ENCODE measurements around the gene BTBD10.
A peak's percentile ranks its signal among the peaks of the same experiment; 100 is the strongest.

BTBD10 gene

GRCh38 chr11:13468750-13469149, 5.7 kb upstream of the BTBD10 start:
- no peaks in the 10 kb centered on the region for H3K9me3 ChIP-seq (ENCODE audit: low read length)
- H3K27me3 ChIP-seq (ENCODE audit: control insufficient read depth in 1 of 2, insufficient read depth in 2 of 2, low read length in 2 of 2): no peaks in the 10 kb centered on the region
- no peak overlapping the region for H3K27ac ChIP-seq (ENCODE audit: low read depth, low read length)
- no peak overlapping the region for H3K4me3 ChIP-seq (ENCODE audit: low read depth in 1 of 2, low read length in 2 of 2)
- H3K36me3 ChIP-seq (ENCODE audit: insufficient read depth, low read length): no peaks in the 10 kb centered on the region
- no peak overlapping the region for H3K9ac ChIP-seq (ENCODE audit: low read length)
- H3K4me1 ChIP-seq (ENCODE audit: insufficient read depth, low read length): peaks cover 4% of the 10 kb centered on the region

GRCh38 chr11:13465909-13466371, 2.9 kb upstream of the BTBD10 start:
- H3K4me1 ChIP-seq (ENCODE audit: insufficient read depth, low read length): peaks cover 20% of the 10 kb centered on the region
- H3K9ac ChIP-seq (ENCODE audit: low read length): no peak overlapping the region

DNA sequence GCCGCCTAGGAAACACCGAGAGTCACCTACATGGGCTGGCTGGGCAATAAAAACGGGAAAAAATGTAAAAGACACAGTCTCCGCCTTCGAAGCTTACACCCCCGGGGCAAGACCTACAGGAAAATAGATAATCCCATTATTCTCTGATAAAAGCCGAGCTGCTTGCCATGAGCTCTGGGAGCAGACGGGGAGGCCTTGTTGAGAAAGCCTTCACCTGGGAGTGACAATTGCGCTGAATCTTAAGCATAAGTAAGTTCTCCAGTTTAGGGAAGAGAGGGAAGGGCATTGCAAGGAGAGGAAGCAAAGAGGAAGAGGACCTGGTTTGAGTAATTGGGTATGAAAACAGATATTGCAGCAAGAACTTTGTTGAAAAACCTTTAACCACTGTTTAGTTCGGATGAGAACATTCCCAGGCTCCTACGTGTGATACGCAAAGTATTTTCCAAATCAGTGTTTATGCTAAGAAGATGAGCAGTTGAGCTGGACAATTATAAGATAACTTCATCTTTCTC, 813 bp upstream of the BTBD10 start:
- Histone ChIP-seq H3K4me1 (ENCODE audit: insufficient read depth, low read length) (peaks cover 20% of the 10 kb centered on the region), H3K4me3 (ENCODE audit: low read depth in 1 of 2, low read length in 2 of 2) (peak overlapping the region; percentile 89 to 95), H3K9me3 (ENCODE audit: low read length) (no peaks in the 10 kb centered on the region), H3K27ac (ENCODE audit: low read depth, low read length) (peak overlapping the region; percentile 95), H3K27me3 (ENCODE audit: control insufficient read depth in 1 of 2, insufficient read depth in 2 of 2, low read length in 2 of 2) (no peaks in the 10 kb centered on the region), H3K9ac (ENCODE audit: low read length) (peak overlapping the region; percentile 79), H3K36me3 (ENCODE audit: insufficient read depth, low read length) (no peaks in the 10 kb centered on the region)

More at GRCh38 chr11:13465909-13466371, 2.9 kb upstream of the BTBD10 start:
- no peaks in the 10 kb centered on the region for H3K27me3 ChIP-seq (ENCODE audit: control insufficient read depth in 1 of 2, insufficient read depth in 2 of 2, low read length in 2 of 2)
- H3K27ac ChIP-seq (ENCODE audit: low read depth, low read length): no peak overlapping the region
- H3K9me3 ChIP-seq (ENCODE audit: low read length): no peaks in the 10 kb centered on the region
- H3K4me3 ChIP-seq (ENCODE audit: low read depth in 1 of 2, low read length in 2 of 2): no peak overlapping the region
- H3K36me3 ChIP-seq (ENCODE audit: insufficient read depth, low read length): no peaks in the 10 kb centered on the region

GRCh38 chr11:13462311-13462900, 616 bp downstream of the BTBD10 start:
- Histone ChIP-seq H3K27me3 (ENCODE audit: control insufficient read depth in 1 of 2, insufficient read depth in 2 of 2, low read length in 2 of 2) (no peaks in the 10 kb centered on the region), H3K4me1 (ENCODE audit: insufficient read depth, low read length) (peaks cover 20% of the 10 kb centered on the region), H3K9me3 (ENCODE audit: low read length) (no peaks in the 10 kb centered on the region), H3K9ac (ENCODE audit: low read length) (peak overlapping the region; percentile 79), H3K27ac (ENCODE audit: low read depth, low read length) (peak overlapping the region; percentile 95), H3K4me3 (ENCODE audit: low read depth in 1 of 2, low read length in 2 of 2) (peak overlapping the region; percentile 89 to 95), H3K36me3 (ENCODE audit: insufficient read depth, low read length) (no peaks in the 10 kb centered on the region)

- no peaks in the 10 kb centered on the region for H3K27me3 ChIP-seq (ENCODE audit: control insufficient read depth in 1 of 2, insufficient read depth in 2 of 2, low read length in 2 of 2)
- H3K4me3 ChIP-seq (ENCODE audit: low read depth in 1 of 2, low read length in 2 of 2): no peak overlapping the region
- H3K4me1 ChIP-seq (ENCODE audit: insufficient read depth, low read length): peaks cover 20% of the 10 kb centered on the region
- H3K27ac ChIP-seq (ENCODE audit: low read depth, low read length): no peak overlapping the region
- no peaks in the 10 kb centered on the region for H3K9me3 ChIP-seq (ENCODE audit: low read length)
- no peak overlapping the region for H3K9ac ChIP-seq (ENCODE audit: low read length)
- no peaks in the 10 kb centered on the region for H3K36me3 ChIP-seq (ENCODE audit: insufficient read depth, low read length)
Observed at GRCh38 chr11:13461291-13461690, 1.7 kb downstream of the BTBD10 start.

DNA sequence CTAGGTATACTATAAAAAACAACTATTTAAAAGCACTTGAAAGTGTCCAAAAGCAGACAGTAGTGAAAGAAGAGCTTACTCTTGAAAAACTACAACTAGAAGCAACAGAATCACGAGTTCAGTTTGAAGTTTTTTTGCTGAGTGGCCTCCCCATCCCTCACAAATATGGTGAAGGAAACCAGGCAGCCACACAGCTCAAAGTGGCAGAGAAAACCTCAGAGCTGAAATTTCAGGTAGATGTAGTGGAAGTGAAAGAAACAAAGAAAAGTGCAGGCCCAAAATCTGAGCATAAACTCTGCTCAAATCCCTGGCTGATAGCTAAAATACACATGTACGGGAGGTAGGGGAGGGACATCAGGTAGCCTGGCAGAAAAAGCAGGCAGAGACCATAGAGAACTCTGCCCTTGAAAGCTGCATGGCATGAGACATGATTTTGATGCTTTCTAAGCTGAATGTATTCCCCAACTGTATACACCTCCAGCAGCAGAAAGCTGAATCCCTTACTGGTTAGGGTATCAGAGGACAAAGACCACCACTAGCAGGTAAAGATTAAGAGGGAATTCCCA, 12.1 kb downstream of the BTBD10 start:
- H3K4me1 ChIP-seq (ENCODE audit: insufficient read depth, low read length): peaks cover 5% of the 10 kb centered on the region
- no peak overlapping the region for H3K27ac ChIP-seq (ENCODE audit: low read depth, low read length)
- H3K27me3 ChIP-seq (ENCODE audit: control insufficient read depth in 1 of 2, insufficient read depth in 2 of 2, low read length in 2 of 2): no peaks in the 10 kb centered on the region
- no peaks in the 10 kb centered on the region for H3K9me3 ChIP-seq (ENCODE audit: low read length)
- no peak overlapping the region for H3K9ac ChIP-seq (ENCODE audit: low read length)
- H3K4me3 ChIP-seq (ENCODE audit: low read depth in 1 of 2, low read length in 2 of 2): no peak overlapping the region
- H3K36me3 ChIP-seq (ENCODE audit: insufficient read depth, low read length): no peaks in the 10 kb centered on the region

GRCh38 chr11:13449522-13449921, 13.5 kb downstream of the BTBD10 start:
- H3K9me3 ChIP-seq (ENCODE audit: low read length): no peaks in the 10 kb centered on the region
- H3K36me3 ChIP-seq (ENCODE audit: insufficient read depth, low read length): no peaks in the 10 kb centered on the region
- H3K4me3 ChIP-seq (ENCODE audit: low read depth in 1 of 2, low read length in 2 of 2): no peak overlapping the region
- no peak overlapping the region for H3K27ac ChIP-seq (ENCODE audit: low read depth, low read length)
- no peaks in the 10 kb centered on the region for H3K27me3 ChIP-seq (ENCODE audit: control insufficient read depth in 1 of 2, insufficient read depth in 2 of 2, low read length in 2 of 2)
- H3K9ac ChIP-seq (ENCODE audit: low read length): no peak overlapping the region
- H3K4me1 ChIP-seq (ENCODE audit: insufficient read depth, low read length): peaks cover 5% of the 10 kb centered on the region

GRCh38 chr11:13448876-13449275, 14.1 kb downstream of the BTBD10 start:
- H3K9me3 ChIP-seq (ENCODE audit: low read length): no peaks in the 10 kb centered on the region
- no peak overlapping the region for H3K9ac ChIP-seq (ENCODE audit: low read length)
- H3K4me1 ChIP-seq (ENCODE audit: insufficient read depth, low read length): peaks cover 5% of the 10 kb centered on the region
- H3K36me3 ChIP-seq (ENCODE audit: insufficient read depth, low read length): no peaks in the 10 kb centered on the region
- no peak overlapping the region for H3K4me3 ChIP-seq (ENCODE audit: low read depth in 1 of 2, low read length in 2 of 2)
- H3K27me3 ChIP-seq (ENCODE audit: control insufficient read depth in 1 of 2, insufficient read depth in 2 of 2, low read length in 2 of 2): no peaks in the 10 kb centered on the region
- no peak overlapping the region for H3K27ac ChIP-seq (ENCODE audit: low read depth, low read length)

GRCh38 chr11:13446444-13446843, 16.6 kb downstream of the BTBD10 start:
- Histone ChIP-seq H3K9ac (ENCODE audit: low read length) (no peak overlapping the region), H3K4me3 (ENCODE audit: low read depth in 1 of 2, low read length in 2 of 2) (no peak overlapping the region), H3K27me3 (ENCODE audit: control insufficient read depth in 1 of 2, insufficient read depth in 2 of 2, low read length in 2 of 2) (no peaks in the 10 kb centered on the region), H3K27ac (ENCODE audit: low read depth, low read length) (no peak overlapping the region), H3K36me3 (ENCODE audit: insufficient read depth, low read length) (no peaks in the 10 kb centered on the region), H3K4me1 (ENCODE audit: insufficient read depth, low read length) (peaks cover 5% of the 10 kb centered on the region), H3K9me3 (ENCODE audit: low read length) (no peaks in the 10 kb centered on the region)

DNA sequence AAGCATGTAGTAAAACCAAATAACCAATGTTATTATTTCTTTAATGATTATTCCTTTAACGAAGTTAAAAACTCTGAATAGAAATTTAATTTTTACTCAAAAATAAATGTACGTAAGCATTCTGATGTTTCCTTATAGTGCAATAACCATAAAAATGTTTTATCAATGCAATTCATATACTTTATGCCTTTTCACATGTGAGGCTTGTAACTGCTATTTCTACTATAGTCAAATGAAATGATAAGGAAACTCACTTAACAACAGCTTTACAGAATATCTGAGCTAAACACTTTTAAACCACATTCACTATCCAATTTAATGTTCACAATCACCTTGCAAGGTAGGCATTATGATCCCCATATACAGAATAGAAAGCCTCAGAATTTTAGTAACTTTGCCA, 17.4 kb downstream of the BTBD10 start:
- no peak overlapping the region for H3K9ac ChIP-seq (ENCODE audit: low read length)
- no peak overlapping the region for H3K27ac ChIP-seq (ENCODE audit: low read depth, low read length)
- H3K27me3 ChIP-seq (ENCODE audit: control insufficient read depth in 1 of 2, insufficient read depth in 2 of 2, low read length in 2 of 2): no peaks in the 10 kb centered on the region
- peaks cover 5% of the 10 kb centered on the region for H3K4me1 ChIP-seq (ENCODE audit: insufficient read depth, low read length)
- H3K36me3 ChIP-seq (ENCODE audit: insufficient read depth, low read length): no peaks in the 10 kb centered on the region
- H3K9me3 ChIP-seq (ENCODE audit: low read length): no peaks in the 10 kb centered on the region
- H3K4me3 ChIP-seq (ENCODE audit: low read depth in 1 of 2, low read length in 2 of 2): no peak overlapping the region

DNA sequence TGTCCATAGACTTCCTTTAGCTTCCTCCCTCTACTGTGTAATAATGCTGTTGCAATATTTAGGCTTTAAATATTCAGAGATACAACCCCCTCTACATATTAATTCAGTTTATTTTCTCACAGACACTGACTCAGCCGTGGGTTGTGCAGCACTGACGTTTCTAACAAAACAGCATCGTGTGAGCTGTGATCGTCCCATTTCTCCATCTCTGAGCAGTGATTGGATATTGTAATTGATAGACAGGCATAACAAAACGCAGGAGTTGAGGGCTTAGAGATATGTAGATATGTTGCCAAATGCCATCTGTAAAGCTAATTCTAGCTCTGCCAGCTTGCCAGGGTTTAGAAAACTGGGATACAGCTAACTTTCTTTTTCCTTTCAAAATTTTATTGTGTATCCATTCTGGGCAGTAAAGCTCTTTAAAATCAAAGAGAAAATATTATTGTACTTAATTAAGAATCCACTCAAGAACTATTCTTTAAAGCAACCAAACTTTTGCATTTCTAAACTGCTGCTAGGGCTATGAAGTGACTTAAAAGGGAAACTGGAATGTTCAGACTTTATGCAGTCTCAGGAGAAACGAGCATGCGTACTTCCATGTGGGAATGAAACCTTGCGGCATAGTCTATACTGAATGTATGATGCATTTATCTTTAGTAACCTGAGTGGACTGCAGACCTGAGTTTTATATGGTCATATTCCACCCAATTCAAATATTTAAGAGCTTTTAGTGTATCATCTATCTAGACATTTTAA, 22.7 kb downstream of the BTBD10 start:
- no peaks in the 10 kb centered on the region for H3K27me3 ChIP-seq (ENCODE audit: control insufficient read depth in 1 of 2, insufficient read depth in 2 of 2, low read length in 2 of 2)
- peaks cover 5% of the 10 kb centered on the region for H3K4me1 ChIP-seq (ENCODE audit: insufficient read depth, low read length)
- no peak overlapping the region for H3K9ac ChIP-seq (ENCODE audit: low read length)
- no peak overlapping the region for H3K27ac ChIP-seq (ENCODE audit: low read depth, low read length)
- no peaks in the 10 kb centered on the region for H3K36me3 ChIP-seq (ENCODE audit: insufficient read depth, low read length)
- H3K9me3 ChIP-seq (ENCODE audit: low read length): no peaks in the 10 kb centered on the region
- peak overlapping the region in 1 of 2 donors; percentile 21 for H3K4me3 ChIP-seq (ENCODE audit: low read depth in 1 of 2, low read length in 2 of 2)

Measured in muscle layer of colon (tissue), 2 donors.